ENCODE data around the gene INHBB.
"Not testable (repeated sequence)": the region's sequence is repeated elsewhere in the genome, so short reads cannot be mapped to it uniquely, and the experiment has no call there.

The INHBB gene

DNA sequence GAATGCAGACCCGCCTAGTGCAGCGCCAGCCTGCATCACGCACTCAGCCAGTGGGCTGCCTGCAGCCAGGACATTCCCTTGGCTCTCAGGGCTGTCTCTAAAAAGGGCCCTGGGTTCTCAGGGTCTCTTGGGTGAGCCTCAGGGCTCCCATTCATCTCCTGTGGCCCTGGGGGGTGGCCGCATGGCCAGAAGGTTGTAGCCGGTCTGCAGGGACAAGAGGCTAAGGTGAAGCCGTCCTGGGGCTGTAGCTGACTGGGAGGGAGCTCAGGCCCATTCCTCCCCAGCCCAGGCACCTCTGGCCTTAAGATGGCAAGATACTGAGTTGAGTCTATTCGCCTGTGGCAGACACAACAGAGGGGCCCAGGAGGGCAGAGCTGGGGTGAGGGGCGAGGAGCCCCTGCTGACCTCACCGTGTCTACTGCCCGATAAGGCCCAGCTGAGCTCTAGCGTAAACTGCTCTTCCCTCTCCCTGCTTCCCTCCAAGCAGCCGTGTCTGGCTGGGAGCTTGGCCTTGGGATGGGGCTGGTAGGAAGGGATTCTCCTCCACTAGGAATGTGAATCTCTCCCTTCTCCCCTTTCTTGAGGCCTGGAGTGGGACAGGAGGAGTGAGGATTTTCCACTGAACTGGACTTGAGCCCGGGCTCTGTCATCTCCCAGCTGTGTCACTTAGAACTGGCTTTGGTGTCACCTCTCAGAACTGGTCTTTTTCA, 37.9 kb downstream of the INHBB start:
- DNase-seq, result no peak

DNA sequence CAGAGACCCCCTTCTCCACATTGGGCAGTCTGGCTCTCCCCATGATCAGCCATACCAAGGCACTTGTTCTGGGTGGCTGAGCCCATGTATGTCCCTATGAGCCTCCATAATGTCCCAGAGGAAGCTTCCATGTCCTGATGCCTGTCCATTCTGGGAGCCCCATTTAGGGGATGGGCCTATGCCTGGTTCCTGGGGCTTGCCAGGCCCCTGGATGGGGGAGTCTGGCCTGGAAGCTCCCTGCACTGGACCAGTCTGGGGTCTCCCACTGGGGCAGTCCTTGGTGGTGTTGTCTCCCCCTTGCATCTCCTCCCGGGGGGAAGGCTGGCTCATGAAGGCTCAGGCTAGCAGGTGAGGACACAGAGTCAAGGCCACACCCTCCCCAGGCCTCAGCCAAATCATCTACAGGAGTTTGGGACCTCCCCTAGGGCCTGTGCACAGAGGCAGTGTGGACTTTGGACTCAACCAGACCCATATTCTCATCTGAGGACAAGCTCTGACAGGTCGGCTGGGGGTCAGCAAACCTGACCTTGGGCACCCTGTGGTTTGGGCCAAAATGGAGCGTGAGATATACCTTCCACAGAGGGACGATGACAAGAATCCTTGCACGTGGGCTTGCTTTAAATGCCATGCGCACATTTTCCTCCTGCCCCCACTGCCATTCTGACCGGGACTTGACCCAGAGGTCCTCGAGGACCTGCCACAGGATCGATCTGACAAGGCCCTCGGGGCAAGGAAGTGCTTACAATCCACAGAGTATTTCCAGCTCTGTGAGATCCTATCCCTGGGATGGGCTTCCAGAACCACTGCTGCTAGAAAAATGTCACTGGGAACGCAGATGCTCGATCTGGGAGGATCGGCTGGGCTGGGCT, 38.8 kb downstream of the INHBB start:
- no peak for DNase-seq

DNA sequence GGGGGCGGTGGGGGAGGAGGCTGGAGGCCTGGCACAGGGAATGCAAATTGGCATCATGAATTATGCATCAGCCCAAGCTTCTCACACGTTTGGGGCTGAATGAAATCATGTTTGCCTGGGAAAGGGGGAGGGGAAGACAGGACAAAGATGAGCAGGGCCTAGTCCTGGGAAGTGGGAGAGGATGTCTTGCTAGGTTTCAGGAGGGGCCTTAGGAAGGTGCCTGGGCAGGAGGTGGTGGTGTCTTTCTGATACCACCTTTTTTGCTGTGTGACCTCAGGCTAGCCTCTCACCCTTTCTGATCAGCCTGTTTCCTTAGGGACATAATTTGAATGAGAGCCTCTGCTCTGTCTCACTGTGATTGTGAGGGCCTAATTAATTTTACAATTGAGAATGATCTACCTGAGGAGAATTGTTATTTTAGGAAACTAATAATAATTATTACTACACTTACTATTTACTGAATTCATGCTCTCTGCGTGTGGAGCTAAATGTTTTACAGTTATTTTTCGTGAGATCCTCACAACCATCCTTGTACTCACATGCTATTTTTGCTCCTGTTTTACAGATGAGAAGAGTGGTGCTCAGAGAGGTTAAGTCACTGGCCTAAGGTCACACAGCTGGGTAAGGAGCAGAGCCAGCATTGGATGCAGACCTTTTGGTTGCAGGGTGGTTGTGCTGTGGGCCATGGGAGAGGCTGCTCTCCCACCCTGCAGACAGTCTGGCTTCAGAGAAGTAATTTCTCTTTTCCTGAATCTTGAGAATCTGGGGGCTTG, 39.6 kb downstream of the INHBB start:
- no peak for DNase-seq

DNA sequence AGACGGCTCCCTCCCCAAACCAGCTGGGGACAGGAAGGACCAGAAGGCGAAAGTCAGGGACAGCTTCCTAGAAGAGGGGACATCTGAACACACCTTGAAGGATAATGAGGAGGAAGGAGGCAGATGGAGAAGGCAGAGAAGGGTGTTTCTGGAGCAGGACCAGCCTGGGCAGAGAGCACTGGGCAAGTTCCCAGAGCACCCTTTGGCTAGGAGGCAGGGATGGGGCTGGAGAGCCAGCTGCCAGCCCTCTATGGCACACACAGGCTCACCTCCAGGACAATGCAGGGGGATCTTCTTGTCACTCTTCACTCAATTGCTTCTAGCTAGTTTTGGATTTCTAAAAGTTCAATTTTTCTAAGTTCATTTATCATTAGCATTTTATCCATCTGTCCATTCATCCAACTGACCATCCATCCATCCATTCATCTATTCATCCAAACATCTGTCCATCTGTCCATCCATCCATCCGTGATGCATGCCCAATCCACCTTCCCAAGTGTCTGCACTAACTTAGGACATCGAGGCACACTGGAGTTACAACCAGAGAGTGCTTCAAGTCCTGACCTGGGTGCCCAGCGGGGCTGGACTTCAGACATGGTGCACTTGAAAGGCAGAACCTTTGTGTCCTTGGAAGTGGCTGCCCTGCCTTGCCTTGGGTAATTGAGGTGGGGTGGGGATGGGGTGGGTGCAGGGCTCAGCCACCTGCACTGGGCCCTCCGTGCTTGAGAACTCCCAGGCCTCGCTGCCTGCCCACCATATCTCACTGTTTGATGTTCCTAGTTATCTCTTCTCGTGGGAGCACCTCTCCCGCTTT, 42.5 kb downstream of the INHBB start:
- DNase-seq, result no peak

DNA sequence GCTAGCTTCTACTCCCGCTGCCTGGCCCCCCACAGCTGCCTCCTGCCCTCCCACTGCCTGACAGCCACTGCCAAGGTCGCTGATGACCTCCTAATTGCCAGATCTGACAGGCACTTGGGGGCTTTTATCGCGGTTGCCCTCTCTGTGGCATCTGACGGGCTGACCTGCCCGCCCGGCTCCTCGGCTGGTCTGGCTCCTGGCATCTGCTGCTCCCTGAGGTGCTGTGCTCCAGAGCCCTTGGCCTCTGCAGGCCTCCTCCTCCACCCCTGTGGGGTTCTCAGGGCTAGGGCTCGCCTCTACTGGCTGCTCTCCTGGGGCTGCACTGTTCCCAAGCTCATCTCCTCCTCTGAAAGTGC, 43.1 kb downstream of the INHBB start:
- DNase-seq, result no peak

DNA sequence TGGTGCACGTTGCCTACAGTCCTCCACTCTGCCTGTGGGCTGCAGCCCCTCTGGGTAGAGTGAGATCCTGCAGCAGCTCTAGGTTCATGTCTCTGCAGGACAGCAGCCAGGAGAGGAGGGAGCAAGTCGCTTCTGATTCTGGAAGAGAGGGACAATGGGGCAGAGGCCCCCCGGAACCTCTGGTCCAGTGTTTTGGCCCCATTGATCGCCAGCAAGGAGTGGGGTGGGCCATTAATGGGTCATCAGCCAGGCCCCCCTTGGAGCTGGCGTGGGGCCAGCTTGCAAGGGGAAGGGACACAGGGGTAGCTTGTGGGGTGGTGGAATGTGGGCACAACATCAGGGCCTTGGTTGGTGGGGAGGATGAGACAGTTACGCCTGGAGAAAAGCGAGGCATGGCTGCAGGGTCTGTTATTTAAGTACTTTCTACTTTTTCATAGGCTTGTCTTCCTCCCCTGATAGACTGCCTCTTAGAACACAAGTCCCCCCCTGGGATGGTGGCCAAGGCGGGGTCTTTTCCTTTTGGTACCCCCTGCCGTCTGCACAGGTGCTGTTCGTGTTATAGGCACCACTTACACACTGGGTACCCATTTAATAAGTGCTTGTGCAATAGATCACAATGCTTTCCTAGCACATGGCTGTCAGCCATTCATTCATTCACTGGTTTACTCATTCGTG, 44.6 kb downstream of the INHBB start:
- no peak for DNase-seq

DNA sequence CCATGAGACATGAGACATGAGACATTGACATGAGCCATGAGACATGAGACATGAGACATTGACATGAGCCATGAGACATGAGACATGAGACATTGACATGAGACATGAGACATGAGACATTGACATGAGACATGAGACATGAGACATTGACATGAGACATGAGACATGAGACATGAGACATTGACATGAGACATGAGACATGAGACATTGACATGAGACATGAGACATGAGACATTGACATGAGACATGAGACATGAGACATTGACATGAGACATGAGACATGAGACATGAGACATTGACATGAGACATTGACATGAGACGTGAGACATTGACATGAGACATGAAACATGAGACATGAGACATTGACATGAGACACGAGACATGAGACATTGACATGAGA, 45.4 kb downstream of the INHBB start:
- not testable (repeated sequence) for DNase-seq

DNA sequence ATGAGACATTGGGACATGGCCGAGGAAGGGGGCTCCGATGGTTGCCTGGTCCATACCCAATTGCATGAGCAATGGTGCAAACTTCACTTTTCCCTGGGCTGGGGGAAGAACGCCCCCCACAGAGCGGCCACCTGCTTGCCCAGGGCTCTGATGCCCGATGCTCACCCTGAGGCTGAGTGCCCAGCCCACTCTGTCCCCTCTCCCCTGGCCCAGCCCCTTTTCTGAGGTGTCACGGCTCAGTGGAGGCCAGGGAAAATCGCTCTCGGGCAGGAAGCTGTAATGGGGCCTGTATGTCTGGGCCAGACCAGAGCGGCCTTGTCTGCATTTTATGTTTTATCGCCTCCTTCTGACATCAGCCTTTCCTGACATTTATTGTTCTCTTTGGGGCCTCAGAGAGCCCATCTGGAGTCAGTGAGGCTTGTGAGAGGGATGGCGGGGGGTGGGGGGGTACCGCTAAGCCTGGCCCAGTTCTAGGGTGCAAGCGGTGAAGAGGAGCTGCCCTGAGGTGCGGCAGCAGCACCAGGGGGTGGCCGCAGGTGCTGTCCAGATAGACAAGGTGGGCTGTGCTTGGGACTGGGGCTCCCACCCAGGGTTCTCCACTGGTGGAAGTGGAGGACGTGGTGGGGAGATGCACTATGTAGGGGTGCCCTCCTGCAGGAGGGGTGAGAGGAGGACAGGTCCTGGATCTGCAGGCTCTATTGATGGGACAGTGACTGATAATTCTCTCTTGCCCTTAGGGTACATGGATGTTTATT, 46.2 kb downstream of the INHBB start:
- DNase-seq, result no peak

DNA sequence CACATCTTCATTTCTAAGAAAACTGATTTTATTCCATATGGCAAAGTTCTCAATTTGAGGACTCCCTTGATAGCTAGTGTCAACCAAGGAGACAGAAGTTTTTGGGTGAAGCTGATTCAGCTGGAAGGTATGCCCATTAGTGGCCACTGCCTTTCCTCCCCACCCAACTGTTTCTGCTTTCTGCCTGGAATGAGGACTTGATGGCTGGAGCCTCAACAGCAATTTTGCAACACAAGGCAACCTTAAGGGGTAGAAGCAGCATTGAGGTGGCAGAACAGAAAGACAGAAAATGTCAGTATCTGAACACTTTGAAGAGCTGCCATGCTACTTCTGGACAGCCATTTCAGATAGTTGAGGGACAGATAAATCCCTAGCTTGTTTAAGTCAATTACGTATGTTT, 47.0 kb downstream of the INHBB start:
- DNase-seq, result no peak

DNA sequence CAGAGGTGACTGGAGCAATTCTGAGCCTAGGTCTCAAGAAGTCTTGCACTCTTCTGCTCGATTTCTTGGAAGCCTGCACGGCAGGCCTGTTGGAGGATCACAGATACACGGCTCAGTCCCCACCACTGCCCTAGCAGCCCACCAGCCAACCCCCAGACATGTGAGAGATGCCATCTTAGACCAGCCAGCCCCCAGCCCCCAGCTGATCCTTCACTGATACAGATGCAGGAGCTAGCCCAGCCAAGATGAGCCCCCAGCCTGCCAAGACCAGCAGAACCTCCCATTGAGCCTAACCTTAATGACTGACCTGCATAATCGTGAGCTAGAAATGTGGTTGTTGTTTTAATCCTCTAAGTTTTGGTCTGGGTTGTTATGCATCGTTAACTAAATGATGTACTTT, 47.5 kb downstream of the INHBB start:
- DNase-seq, result no peak

DNA sequence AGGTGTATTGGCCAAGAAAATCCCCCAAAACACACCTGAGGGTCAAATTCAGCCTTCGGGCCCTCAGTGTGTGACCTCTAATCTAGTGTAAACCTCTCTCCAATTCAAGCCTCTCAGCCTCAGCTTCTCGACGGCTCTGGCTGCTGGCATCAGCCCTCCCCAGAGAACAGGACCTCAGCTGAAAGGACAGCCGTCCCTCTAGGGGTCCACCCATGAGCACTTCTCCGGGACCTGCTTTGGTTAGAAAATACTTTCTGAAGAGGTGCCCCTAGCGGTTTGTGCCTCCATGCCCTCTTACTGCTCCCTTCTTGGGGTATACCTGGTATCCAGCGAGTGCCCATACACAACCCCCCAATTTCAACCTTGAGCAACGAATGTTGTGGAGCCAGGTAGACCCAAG, 48.8 kb downstream of the INHBB start:
- no peak for DNase-seq

DNA sequence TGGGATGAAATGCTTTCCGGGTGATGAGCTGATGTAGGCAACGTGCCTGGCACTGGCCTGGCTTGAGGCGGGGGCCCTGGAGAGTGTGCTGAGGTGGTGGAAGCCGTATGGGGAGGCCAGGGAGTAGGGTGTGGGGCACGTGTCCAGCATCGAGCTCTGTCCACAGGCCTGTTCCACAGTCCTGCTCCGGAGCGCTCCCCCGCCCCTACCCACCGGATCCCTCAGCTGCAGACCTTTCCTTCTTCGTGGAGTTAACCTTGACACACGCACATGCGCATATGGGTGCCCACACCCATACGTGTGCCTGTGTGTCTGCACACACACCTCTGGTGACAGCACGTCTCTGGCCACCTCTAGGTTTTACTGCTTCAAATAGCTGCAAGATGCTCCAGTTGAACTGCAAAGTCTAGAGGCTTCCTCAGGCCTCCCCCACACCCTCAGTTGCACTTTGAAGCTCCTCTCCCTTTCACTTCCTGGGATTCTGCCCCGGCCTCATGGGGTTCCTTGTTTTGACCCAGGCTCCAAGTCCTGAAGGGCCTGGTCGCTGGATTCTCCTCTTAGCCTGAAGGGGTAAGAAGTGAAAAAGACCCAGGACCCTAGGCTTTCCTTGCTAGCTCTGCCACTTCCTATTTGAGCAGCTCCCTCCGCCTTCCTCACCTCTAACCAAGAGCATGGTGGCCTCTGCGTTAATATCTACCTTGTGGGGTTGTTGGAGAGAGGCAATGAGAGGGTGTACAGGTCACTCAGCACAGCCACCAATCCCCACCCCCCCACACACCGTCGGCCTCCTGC, 49.5 kb downstream of the INHBB start:
- no peak for DNase-seq

DNA sequence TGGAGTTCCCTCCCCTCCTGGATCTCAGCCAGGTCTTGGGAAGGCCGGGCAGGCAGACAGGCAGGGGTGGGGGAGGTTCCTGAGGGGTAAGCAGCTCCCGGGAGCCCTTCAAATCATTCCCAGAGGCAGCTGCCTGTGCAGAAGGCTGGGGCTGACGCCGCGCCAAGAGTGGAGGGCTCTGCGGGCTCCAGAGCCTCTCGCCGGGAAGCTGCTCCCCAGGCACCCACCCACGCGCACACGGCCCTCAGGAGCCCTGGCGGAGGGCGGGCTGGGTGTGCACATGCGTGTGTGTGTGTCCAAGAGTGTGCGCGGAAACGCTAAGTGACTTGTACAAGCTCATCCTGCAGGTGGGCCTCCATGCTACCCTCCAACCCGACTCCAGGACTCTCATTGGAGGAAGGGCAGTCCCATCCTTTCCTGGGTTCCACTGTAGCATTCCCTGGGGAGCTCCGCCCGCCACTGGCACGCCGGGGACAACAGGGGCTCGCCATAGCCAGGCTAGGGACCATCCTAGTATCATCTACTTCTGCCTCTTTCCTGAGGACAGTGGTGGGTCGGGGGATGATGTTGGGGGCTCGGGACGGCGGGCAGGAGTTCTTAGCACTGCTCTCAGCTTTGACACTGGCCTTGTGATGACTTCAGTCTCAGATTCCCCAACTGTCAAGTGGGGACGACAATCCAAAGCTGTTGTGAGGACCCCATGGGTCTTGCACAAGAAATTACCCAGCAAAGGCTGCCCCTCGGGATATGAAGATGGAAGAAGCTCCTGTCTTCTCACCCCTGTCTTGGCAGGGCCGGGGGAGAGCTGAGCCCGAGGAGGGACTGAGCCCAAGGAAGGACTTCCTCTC, 50.3 kb downstream of the INHBB start:
- peak; percentile 90 for DNase-seq

DNA sequence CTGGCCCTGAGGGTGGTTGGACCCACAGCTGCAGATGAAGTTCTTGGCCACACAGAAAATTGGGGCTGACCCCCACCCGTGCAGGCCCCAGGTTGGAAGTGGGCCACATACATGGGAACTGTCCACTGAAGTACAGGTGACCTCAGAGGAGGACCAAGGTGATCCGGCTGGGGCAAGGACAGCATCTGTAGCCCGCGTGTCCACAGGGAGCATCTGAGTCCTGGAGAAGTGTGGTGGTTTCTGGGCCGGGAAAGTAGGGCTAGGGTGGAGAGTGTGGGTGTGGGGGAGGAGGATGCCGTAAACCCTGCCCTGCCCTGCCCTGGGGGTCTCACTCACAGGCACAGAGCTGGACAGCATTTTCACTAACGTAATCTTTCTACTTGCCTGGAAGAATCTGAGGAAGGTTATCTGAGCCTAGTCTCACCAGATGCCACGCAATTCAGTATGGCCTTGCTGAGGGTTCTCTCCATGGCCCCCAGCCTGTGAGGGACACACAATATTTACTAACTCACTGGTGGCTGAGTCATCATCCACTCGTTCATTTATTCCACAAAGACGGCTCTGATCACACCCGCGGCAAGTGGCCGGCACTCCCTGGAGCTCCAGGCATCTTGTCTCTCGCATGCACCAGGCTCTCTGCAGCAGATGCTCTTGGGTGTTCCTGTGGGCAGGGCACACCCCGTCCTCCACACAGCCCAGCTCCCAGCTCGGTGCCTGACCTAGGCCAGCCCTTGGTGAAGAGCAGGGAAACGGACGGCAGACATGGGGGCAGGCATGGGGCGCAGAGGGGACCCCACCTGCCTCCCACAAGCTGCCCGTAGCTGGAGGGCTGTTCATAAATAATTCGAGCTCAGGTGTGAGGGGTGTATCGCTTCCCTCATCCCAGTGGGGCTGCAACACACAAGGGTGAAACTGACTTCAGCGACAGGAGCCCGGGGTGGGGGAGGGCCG, 51.2 kb downstream of the INHBB start:
- DNase-seq, result peak; percentile 16

DNA sequence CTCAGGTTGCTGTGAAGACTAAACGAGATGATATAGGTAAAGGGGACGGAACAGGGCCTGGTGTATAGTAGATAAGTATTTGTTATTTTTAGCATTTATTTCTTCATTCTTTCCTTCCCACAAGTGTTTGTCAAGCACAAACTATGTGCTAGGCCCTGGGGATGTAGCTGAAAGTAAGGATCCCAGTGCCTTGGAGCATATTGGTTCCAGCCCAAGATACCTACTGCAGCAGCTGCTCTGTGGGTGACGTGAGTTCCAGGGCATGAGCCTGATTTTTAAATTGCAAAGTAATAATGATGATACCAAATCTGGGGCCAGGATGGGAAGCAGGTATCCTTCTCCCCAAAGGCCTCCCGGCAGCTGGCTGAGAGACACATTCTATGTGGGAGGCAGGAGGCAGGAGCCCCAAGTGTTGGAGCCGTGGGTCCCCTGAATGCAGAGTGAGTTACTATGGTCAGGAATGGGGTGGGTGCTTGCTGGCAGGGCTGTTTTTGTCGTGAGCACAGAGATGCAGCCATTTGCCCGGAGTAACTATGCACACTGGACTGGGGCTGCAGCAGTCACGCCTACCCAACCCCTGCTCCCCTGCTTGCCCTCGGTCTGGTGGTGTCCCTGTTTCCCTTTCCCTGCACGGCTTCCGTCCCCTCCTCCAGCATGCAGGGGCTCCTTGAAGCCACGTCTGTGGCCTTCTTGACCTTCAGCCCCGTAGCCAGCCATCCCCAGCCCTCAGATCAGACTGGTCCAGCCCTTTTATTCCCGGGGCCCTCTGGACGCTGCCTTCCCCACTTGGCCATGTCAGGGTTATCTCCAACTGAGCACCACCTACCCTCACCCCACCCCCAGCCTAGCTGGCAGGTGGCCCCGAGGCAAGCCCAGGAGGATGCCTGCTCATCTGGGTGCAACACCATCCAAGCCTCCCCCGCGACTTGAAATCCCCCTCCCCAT, 52.4 kb downstream of the INHBB start:
- no peak for DNase-seq

DNA sequence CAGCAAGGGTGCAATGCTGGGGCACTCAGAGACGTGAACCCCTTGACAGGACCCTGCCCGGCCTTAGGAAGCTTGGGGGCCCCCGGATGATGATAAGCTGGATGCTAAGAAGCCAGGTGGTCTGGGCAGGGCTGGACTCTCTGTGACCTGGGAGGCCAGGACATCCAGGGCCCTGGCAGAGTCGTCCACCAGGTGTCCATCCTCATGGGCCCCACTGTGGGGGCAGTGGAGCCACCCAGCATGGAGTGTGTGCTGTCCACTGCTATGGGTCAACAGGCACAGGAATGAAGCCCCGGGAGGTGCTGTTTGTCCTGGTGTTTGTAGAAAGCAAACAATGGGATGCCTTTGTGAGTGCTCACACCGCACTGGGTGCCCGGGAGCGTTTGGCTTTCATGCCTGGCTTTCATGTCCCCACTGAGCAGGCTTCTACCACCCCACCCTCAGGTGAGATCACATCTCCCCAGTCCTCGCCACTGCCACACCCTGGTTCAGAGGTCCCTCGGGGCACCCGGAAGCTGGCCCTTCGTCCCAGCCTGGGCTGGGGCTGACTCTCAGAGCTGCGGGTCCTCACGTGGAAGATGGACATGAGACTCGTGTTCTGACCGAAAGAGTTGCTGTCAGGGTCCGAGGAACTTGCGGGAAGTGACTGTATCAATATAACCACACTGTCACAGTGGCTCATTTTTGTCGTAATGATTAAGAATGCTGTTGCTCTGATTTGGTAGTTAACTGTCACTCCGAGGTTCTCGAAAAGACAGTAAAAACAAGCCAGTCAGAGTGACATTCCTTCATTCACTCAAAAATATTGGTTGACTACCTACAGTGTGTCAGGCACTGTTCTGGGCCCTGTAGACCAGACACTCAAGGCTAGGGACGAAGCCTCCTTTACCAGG, 53.3 kb downstream of the INHBB start:
- DNase-seq, result no peak
